HepG2 (cell line): ENCODE results near the gene C21orf91. TPM values are rescaled to one million over a fixed set of nuclear protein-coding genes. Genes with fewer than 3 reads are reported as not detected.

Experiments used
- ATAC-seq: fragments of 200-7000 bp; cut with Tn5 transposase; 3 replicates; pipeline ENCODE4 v1.9.1; 2020; ENCODE audit warnings: mild to moderate bottlenecking, moderate library complexity
- BruUV-seq: library from RNA; stranded (reverse); fragments of 400-500 nt; replicated peaks from 2 replicates; lab custom pipeline; 2021; lab: Mats Ljungman, UMichigan
- CTCF ChIA-PET: fragments of 300-600 bp; formaldehyde crosslinking; extraction: SDS; loops from one replicate; lab custom pipeline; 2021; ENCODE audit warnings: low total read pairs, inconsistent platforms, low intra/inter-chr PET ratio; lab: Yijun Ruan, JAX
- POLR2A ChIA-PET: fragments of 350-600 bp; sonication (Branson Sonifier 250); formaldehyde crosslinking; loops from one replicate; lab custom pipeline; 2020; ENCODE audit warnings: antibody characterized with exemption, inconsistent platforms; lab: Yijun Ruan, JAX
- DNase-seq: peaks from one replicate; pipeline ENCODE4 v3.0.0-alpha.2; 2015; ENCODE audit warnings: low spot score
- FAIRE-seq: peaks from 3 replicates; lab custom pipeline; 2011; peaks lifted over from hg19 to GRCh38; lab: Jason Lieb, UNC
- H2AFZ ChIP-seq: one replicate; pipeline ENCODE4 v1.6.1; 2011; ENCODE audit warnings: low read length, inconsistent platforms
- H3K27ac ChIP-seq: fragments of 300-600 bp; 3 replicates; pipeline ENCODE4 v1.8.0; 2011; ENCODE audit warnings: mixed run types, mild to moderate bottlenecking, mixed read lengths, low read length, inconsistent platforms; ENCODE audit not compliant: insufficient read depth; ENCODE audit errors: extremely low read length
- H3K27me3 ChIP-seq, 2 experiments: fragments of 200-600 bp in 1 of 2; 2 replicates in 1 of 2; 3 replicates in 1 of 2; pipeline versions ENCODE4 v1.6.0 to v1.8.0; 2011; ENCODE audit warnings: low read length in 2 of 2, mild to moderate bottlenecking in 2 of 2, moderate library complexity in 2 of 2, inconsistent platforms in 1 of 2; ENCODE audit not compliant: insufficient read depth in 2 of 2, control insufficient read depth in 1 of 2
- H3K36me3 ChIP-seq, 2 experiments: fragments of 200-600 bp in 1 of 2; replicated peaks in 1 of 2; 2 replicates in 1 of 2; 3 replicates in 1 of 2; pipeline versions ENCODE4 v1.5.1 to v1.8.0; 2011; ENCODE audit warnings: low read length in 2 of 2, inconsistent platforms in 1 of 2; ENCODE audit not compliant: insufficient read depth in 2 of 2, control insufficient read depth in 1 of 2
- H3K4me1 ChIP-seq: 2 replicates; pipeline ENCODE4 v1.5.1; 2012; ENCODE audit warnings: low read length, inconsistent platforms; ENCODE audit not compliant: insufficient read depth
- H3K4me2 ChIP-seq: 2 replicates; pipeline ENCODE4 v1.6.0; 2011; ENCODE audit warnings: low read depth, low read length, inconsistent platforms
- H3K4me3 ChIP-seq, 3 experiments: fragments of 200-600 bp in 1 of 3; sonication (generic), shearing (Covaris generic) in 1 of 3; replicated peaks in 1 of 3; 2 replicates each; pipeline ENCODE4 v1.5.1; 2011 to 2016; ENCODE audit warnings: low read length in 3 of 3, inconsistent platforms in 2 of 3, low read depth in 2 of 3, mild to moderate bottlenecking in 2 of 3, control low read depth in 1 of 3, mixed read lengths in 1 of 3; ENCODE audit not compliant: insufficient read depth in 1 of 3
- H3K79me2 ChIP-seq: one replicate; pipeline ENCODE4 v1.6.1; 2011; ENCODE audit warnings: low read length, inconsistent platforms; ENCODE audit not compliant: insufficient read depth
- H3K9ac ChIP-seq: 2 replicates; pipeline ENCODE4 v1.6.0; 2011; ENCODE audit warnings: mild to moderate bottlenecking, low read depth, low read length, inconsistent platforms; ENCODE audit not compliant: insufficient read depth
- H3K9me3 ChIP-seq: 2 replicates; pipeline ENCODE4 v1.5.1; 2012; ENCODE audit warnings: mild to moderate bottlenecking, low read length
- H4K20me1 ChIP-seq: 2 replicates; pipeline ENCODE4 v1.6.0; 2011; ENCODE audit warnings: inconsistent platforms, mild to moderate bottlenecking, low read length, moderate library complexity; ENCODE audit not compliant: insufficient read depth
- HDAC2 ChIP-seq: sonication (generic); formaldehyde crosslinking; IDR thresholded peaks from 2 replicates; pipeline ENCODE4 v1.4.0; 2020; ENCODE audit warnings: missing genetic modification reagents
- KDM1A ChIP-seq: IDR thresholded peaks from 2 replicates; pipeline ENCODE4 v1.6.1; 2016; ENCODE audit warnings: missing compliant biosample characterization
- MED1 ChIP-seq: sonication (generic); formaldehyde crosslinking; IDR thresholded peaks from 2 replicates; pipeline ENCODE4 v1.4.0; 2020; ENCODE audit warnings: missing genetic modification reagents
- NAIF1 ChIP-seq: sonication (generic); formaldehyde crosslinking; IDR thresholded peaks from 2 replicates; pipeline ENCODE4 v1.5.0; 2020; ENCODE audit warnings: mild to moderate bottlenecking, missing genetic modification reagents, borderline replicate concordance
- NR2C2 ChIP-seq: sonication (generic); formaldehyde crosslinking; IDR thresholded peaks from 2 replicates; pipeline ENCODE4 v1.4.0; 2020; ENCODE audit warnings: missing genetic modification reagents, mild to moderate bottlenecking, moderate library complexity, borderline replicate concordance
- RNF2 ChIP-seq: fragments of 450-650 bp; conservative IDR thresholded peaks from 2 replicates; pipeline ENCODE4 v1.6.1; 2016; ENCODE audit warnings: low read depth
- SATB2 ChIP-seq: sonication (generic); formaldehyde crosslinking; IDR thresholded peaks from 2 replicates; pipeline ENCODE4 v1.5.0; 2020; ENCODE audit warnings: missing genetic modification reagents
- TOPORS ChIP-seq: sonication (generic); formaldehyde crosslinking; IDR thresholded peaks from 2 replicates; pipeline ENCODE4 v1.8.0; 2023; ENCODE audit warnings: mild to moderate bottlenecking, missing genetic modification reagents
- ZIK1 ChIP-seq: sonication (generic); formaldehyde crosslinking; IDR thresholded peaks from 2 replicates; pipeline ENCODE4 v1.5.0; 2020; ENCODE audit warnings: mild to moderate bottlenecking, low read depth, missing genetic modification reagents, borderline replicate concordance
- ZNF34 ChIP-seq: sonication (generic); formaldehyde crosslinking; IDR thresholded peaks from 2 replicates; pipeline ENCODE4 v1.4.0; 2020; ENCODE audit warnings: mild to moderate bottlenecking, missing genetic modification reagents, borderline replicate concordance
- WGBS: methylation state at CpG from one replicate; pipeline ENCODE4 v1.1.6; 2017; ENCODE audit warnings: low lambda C conversion rate; 5-methylcytosine and 5-hydroxymethylcytosine counted together
- in situ Hi-C: cut with HindIII; loops from 2 replicates; pipeline ENCODE4 v1.10.0; 2017; ENCODE audit warnings: low pct_unique_long_range_greater_than_20kb; ENCODE audit not compliant: extremely low pct_ligation_motif_present
- intact Hi-C: fragments of 100-400 bp; cut with micrococcal nuclease; formaldehyde crosslinking; loops from one replicate; pipeline ENCODE4 v1.10.0; 2022; ENCODE audit not compliant: unreplicated experiment
- polyA plus RNA-seq, 8 experiments: library from polyadenylated mRNA; depleted of rRNA in 3 of 8; stranded (reverse) in 7 of 8; unstranded in 1 of 8; fragments of >200 nt; fragmentation: Illumina TruSeq in 4 of 8; extraction: Trizol in 4 of 8; gene quantifications; 2 replicates each; pipeline versions ENCODE4 v1.2.1 to v1.2.3, GENCODE V29; 2011 to 2016; ENCODE audit warnings: low read depth in 4 of 8, missing spikeins in 1 of 8, mixed read lengths in 1 of 8; ENCODE audit not compliant: insufficient read depth in 1 of 8
- total RNA-seq, 5 experiments: library from RNA; depleted of rRNA; stranded (reverse); fragments of >200 nt; fragmentation: Illumina TruSeq; extraction: Trizol; gene quantifications; 2 replicates each; pipeline ENCODE4 v1.2.3, GENCODE V29; 2016; ENCODE audit warnings: low read depth in 1 of 5
- TF ChIP-seq, protein P1 (sequence below): sonication (generic); formaldehyde crosslinking; IDR thresholded peaks from 2 replicates; pipeline ENCODE4 v1.4.0; 2020; ENCODE audit warnings: missing genetic modification reagents
- TF ChIP-seq, protein P2 (sequence below): sonication (generic); formaldehyde crosslinking; IDR thresholded peaks from 2 replicates; pipeline ENCODE4 v1.4.0; 2020; ENCODE audit warnings: low read depth, missing genetic modification reagents
- TF ChIP-seq, protein P3 (sequence below): sonication (generic); formaldehyde crosslinking; IDR thresholded peaks from 2 replicates; pipeline ENCODE4 v1.4.0; 2020; ENCODE audit warnings: missing genetic modification reagents, borderline replicate concordance

C21orf91 gene
- total and polyA plus RNA-seq, 2 of the 13 experiments (the other 11 are each of a cell fraction or from before 2014, with no cell fraction given), result 2.9 to 7.8 TPM

DNA sequence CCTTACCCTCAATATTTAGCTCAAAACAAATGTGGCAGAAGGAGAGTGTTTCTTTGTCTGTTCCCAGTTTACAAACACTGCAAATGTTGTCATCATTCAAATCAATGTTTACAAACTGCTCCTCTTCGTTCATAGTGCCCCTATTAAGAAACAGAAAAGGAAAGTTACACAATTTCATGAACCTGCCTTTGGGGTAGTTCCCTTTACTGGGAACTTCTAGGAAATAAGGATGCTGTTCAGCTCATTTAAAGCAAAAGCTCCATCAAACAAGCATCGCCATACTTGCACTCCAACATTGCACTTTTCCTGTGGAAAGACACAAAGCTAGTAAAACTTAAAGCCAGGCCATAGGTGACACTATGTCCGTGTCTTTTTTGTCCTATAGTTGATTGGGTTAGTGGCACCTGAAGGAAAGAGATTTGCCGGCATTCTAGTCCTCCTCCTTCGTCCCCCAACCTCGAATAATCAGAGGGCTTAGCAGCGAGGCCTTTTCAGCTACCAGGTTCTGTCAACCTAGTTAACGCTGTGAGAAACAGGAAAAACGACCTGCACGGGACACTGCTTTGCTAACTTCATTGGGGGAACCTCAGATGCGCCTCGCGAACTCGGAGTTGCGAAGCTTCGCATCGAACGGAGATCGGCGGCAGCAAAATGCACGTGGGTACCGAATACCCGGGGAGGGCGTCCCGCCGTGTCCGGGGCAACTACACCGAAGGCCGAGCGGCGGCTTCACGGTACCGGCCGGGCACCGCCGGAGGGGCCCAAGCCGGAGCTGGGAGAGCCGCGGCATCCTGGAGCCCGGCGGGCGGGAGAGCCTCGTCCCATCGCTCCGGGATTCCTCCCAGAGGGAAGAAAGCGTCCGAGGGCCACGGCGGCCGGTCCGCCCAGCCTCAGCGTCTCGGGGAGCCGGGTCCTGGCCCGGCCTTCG is 706 bp downstream of the C21orf91 start:
- ChIA-PET POLR2A (interaction anchor here (1.1 kb wide), 1 partner anchor 20 kb away, joined by 3 read pairs; no protein-coding TSS in a partner anchor), CTCF (no interaction called here)
- Histone ChIP-seq H3K4me3 (peak overlapping the region; percentile 89 to 96 (median 93)), H2AFZ (peak overlapping the region; percentile 74), H3K4me2 (peak overlapping the region; percentile 85), H3K9me3 (no peaks in the 10 kb centered on the region), H3K9ac (peak overlapping the region; percentile 96), H4K20me1 (no peaks in the 10 kb centered on the region), H3K4me1 (peaks cover 22% of the 10 kb centered on the region), H3K79me2 (no peaks in the 10 kb centered on the region), H3K36me3 (no peaks in the 10 kb centered on the region; a peak in 2 of 5 replicates), H3K27ac (peak overlapping the region; percentile 90), H3K27me3 (no peaks in the 10 kb centered on the region; a peak in 1 of 5 replicates)
- ATAC-seq (peak; percentile 75), DNase-seq (peak; percentile 9), FAIRE-seq (no peak)
- in situ Hi-C loops (no loop called here), intact Hi-C loops (loop anchor here (2.0 to 10.0 kb wide), 3 partner anchors 24 to 204 kb away; partner anchors contain the start of gene BTG3)
- BruUV-seq, result no TSS peak
- WGBS, result 6% methylated on average over 7 of the region's 56 CpGs
- TF ChIP-seq, protein P1, sequence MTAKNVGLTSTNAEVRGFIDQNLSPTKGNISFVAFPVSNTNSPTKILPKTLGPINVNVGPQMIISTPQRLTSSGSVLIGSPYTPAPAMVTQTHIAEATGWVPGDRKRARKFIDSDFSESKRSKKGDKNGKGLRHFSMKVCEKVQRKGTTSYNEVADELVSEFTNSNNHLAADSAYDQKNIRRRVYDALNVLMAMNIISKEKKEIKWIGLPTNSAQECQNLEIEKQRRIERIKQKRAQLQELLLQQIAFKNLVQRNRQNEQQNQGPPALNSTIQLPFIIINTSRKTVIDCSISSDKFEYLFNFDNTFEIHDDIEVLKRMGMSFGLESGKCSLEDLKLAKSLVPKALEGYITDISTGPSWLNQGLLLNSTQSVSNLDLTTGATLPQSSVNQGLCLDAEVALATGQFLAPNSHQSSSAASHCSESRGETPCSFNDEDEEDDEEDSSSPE, result peak; percentile 63; the same call in 1 of the 2 replicates
- TF ChIP-seq RNF2, result no peak
- TF ChIP-seq KDM1A, result no peak
- 0 out of 2 replicates have a peak, but pooled peaks have one; percentile 58 for TF ChIP-seq ZNF34
- 0 out of 2 replicates have a peak, but pooled peaks have one; percentile 20 for TF ChIP-seq TOPORS (CRISPR knock-in tag)
- TF ChIP-seq, protein P2, sequence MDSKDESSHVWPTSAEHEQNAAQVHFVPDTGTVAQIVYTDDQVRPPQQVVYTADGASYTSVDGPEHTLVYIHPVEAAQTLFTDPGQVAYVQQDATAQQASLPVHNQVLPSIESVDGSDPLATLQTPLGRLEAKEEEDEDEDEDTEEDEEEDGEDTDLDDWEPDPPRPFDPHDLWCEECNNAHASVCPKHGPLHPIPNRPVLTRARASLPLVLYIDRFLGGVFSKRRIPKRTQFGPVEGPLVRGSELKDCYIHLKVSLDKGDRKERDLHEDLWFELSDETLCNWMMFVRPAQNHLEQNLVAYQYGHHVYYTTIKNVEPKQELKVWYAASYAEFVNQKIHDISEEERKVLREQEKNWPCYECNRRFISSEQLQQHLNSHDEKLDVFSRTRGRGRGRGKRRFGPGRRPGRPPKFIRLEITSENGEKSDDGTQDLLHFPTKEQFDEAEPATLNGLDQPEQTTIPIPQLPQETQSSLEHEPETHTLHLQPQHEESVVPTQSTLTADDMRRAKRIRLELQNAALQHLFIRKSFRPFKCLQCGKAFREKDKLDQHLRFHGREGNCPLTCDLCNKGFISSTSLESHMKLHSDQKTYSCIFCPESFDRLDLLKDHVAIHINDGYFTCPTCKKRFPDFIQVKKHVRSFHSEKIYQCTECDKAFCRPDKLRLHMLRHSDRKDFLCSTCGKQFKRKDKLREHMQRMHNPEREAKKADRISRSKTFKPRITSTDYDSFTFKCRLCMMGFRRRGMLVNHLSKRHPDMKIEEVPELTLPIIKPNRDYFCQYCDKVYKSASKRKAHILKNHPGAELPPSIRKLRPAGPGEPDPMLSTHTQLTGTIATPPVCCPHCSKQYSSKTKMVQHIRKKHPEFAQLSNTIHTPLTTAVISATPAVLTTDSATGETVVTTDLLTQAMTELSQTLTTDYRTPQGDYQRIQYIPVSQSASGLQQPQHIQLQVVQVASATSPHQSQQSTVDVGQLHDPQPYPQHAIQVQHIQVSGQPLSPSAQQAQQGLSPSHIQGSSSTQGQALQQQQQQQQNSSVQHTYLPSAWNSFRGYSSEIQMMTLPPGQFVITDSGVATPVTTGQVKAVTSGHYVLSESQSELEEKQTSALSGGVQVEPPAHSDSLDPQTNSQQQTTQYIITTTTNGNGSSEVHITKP (CRISPR knock-in tag), result no peak
- no peak for TF ChIP-seq NR2C2 (CRISPR knock-in tag)
- TF ChIP-seq, protein P3, sequence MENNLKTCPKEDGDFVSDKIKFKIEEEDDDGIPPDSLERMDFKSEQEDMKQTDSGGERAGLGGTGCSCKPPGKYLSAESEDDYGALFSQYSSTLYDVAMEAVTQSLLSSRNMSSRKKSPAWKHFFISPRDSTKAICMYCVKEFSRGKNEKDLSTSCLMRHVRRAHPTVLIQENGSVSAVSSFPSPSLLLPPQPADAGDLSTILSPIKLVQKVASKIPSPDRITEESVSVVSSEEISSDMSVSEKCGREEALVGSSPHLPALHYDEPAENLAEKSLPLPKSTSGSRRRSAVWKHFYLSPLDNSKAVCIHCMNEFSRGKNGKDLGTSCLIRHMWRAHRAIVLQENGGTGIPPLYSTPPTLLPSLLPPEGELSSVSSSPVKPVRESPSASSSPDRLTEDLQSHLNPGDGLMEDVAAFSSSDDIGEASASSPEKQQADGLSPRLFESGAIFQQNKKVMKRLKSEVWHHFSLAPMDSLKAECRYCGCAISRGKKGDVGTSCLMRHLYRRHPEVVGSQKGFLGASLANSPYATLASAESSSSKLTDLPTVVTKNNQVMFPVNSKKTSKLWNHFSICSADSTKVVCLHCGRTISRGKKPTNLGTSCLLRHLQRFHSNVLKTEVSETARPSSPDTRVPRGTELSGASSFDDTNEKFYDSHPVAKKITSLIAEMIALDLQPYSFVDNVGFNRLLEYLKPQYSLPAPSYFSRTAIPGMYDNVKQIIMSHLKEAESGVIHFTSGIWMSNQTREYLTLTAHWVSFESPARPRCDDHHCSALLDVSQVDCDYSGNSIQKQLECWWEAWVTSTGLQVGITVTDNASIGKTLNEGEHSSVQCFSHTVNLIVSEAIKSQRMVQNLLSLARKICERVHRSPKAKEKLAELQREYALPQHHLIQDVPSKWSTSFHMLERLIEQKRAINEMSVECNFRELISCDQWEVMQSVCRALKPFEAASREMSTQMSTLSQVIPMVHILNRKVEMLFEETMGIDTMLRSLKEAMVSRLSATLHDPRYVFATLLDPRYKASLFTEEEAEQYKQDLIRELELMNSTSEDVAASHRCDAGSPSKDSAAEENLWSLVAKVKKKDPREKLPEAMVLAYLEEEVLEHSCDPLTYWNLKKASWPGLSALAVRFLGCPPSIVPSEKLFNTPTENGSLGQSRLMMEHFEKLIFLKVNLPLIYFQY, result peak; percentile 25; the same call in 1 of the 2 replicates
- TF ChIP-seq HDAC2 (CRISPR knock-in tag), result no peak
- 0 out of 2 replicates have a peak, but pooled peaks have one; percentile 14 for TF ChIP-seq ZIK1 (CRISPR knock-in tag)
- TF ChIP-seq SATB2 (CRISPR knock-in tag), result peak; percentile 25; the same call in 1 of the 2 replicates
- 0 out of 2 replicates have a peak, but pooled peaks have one; percentile 50 for TF ChIP-seq NAIF1 (CRISPR knock-in tag)
- TF ChIP-seq MED1 (CRISPR knock-in tag), result no peak
